AG04449 (cell line): ENCODE measurements around the gene FAM83C.

Experiments
- CTCF ChIA-PET: fragments of 350-600 bp; formaldehyde crosslinking; extraction: SDS; loops from one replicate; lab custom pipeline; 2021; ENCODE audit warnings: antibody characterized with exemption; lab: Yijun Ruan, JAX
- POLR2A ChIA-PET: fragments of 400-600, 350-600 bp; formaldehyde crosslinking; extraction: SDS; loops from one replicate; lab custom pipeline; 2020; ENCODE audit warnings: antibody characterized with exemption, inconsistent platforms; lab: Yijun Ruan, JAX
- DNase-seq: peaks from one replicate; pipeline ENCODE4 v3.0.0-alpha.2; 2010; ENCODE audit warnings: low read depth, low spot score
- H3K4me3 ChIP-seq: 2 replicates; pipeline ENCODE4 v1.5.1; 2011; ENCODE audit warnings: low read depth, mild to moderate bottlenecking, control low read depth, low read length
- TF ChIP-seq, protein P1 (sequence below): IDR thresholded peaks from one replicate; pipeline ENCODE4 v1.5.1; 2011; ENCODE audit warnings: mild to moderate bottlenecking, moderate library complexity, low read length, control low read depth, inconsistent platforms; ENCODE audit not compliant: insufficient read depth; ENCODE audit errors: missing control alignments

FAM83C gene

DNA sequence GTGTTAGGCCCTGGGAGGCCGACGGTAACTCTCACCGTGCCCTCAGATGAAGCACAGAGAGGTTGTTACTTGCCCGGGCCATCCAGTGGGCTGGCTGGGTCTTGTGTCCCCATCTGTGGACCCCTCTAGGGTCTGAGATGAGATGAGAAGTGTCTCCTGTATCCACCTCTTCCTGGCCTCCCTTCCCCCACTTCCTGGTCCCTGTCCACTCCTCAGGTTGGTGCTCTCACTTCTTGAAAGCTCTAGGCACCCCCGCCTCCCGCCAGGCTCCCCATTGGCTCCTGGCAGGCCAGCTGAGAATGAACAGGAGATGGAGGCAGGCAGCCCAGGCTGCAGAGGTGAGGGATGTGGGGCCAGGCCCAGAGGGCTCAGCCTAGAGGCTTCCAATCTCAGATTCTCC is 15.8 kb downstream of the FAM83C start:
- TF ChIP-seq, protein P1, sequence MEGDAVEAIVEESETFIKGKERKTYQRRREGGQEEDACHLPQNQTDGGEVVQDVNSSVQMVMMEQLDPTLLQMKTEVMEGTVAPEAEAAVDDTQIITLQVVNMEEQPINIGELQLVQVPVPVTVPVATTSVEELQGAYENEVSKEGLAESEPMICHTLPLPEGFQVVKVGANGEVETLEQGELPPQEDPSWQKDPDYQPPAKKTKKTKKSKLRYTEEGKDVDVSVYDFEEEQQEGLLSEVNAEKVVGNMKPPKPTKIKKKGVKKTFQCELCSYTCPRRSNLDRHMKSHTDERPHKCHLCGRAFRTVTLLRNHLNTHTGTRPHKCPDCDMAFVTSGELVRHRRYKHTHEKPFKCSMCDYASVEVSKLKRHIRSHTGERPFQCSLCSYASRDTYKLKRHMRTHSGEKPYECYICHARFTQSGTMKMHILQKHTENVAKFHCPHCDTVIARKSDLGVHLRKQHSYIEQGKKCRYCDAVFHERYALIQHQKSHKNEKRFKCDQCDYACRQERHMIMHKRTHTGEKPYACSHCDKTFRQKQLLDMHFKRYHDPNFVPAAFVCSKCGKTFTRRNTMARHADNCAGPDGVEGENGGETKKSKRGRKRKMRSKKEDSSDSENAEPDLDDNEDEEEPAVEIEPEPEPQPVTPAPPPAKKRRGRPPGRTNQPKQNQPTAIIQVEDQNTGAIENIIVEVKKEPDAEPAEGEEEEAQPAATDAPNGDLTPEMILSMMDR: no peak
- no peak for DNase-seq
- CTCF ChIA-PET: interaction anchor here (0.8 to 5.1 kb wide), 11 partner anchors 13 to 191 kb away, joined by 3 to 29 read pairs (median 7); partner anchors contain the start of genes EDEM2 and GDF5
- H3K4me3 ChIP-seq: peak overlapping the region; percentile 83
- POLR2A ChIA-PET: interaction anchor here (1.2 to 1.4 kb wide), 2 partner anchors 129 to 179 kb away, joined by 4 to 5 read pairs; partner anchors contain the start of genes CEP250 and EDEM2

- TF ChIP-seq, protein P1: no peak
- POLR2A ChIA-PET: interaction anchor here (0.6 to 1.4 kb wide), 4 partner anchors 9 to 180 kb away, joined by 3 to 5 read pairs (median 4); partner anchors contain the start of genes CEP250 and EDEM2
- CTCF ChIA-PET: interaction anchor here (0.7 to 5.1 kb wide), 9 partner anchors 11 to 172 kb away, joined by 3 to 29 read pairs (median 7); partner anchors contain the start of genes EDEM2 and GDF5
- no peak for DNase-seq
- no peak overlapping the region for H3K4me3 ChIP-seq
These were observed 16.4 kb downstream of the FAM83C start for GRCh38 chr20:35275741-35276251.

GRCh38 chr20:35274172-35275092 is 17.8 kb downstream of the FAM83C start:
- POLR2A ChIA-PET: interaction anchor here (0.8 kb wide), 1 partner anchor 9 kb away, joined by 3 read pairs; no protein-coding TSS in a partner anchor
- TF ChIP-seq, protein P1: no peak
- CTCF ChIA-PET: interaction anchor here (0.9 to 5.1 kb wide), 6 partner anchors 10 to 178 kb away, joined by 3 to 29 read pairs (median 10); partner anchors contain the start of genes EDEM2 and GDF5

DNA sequence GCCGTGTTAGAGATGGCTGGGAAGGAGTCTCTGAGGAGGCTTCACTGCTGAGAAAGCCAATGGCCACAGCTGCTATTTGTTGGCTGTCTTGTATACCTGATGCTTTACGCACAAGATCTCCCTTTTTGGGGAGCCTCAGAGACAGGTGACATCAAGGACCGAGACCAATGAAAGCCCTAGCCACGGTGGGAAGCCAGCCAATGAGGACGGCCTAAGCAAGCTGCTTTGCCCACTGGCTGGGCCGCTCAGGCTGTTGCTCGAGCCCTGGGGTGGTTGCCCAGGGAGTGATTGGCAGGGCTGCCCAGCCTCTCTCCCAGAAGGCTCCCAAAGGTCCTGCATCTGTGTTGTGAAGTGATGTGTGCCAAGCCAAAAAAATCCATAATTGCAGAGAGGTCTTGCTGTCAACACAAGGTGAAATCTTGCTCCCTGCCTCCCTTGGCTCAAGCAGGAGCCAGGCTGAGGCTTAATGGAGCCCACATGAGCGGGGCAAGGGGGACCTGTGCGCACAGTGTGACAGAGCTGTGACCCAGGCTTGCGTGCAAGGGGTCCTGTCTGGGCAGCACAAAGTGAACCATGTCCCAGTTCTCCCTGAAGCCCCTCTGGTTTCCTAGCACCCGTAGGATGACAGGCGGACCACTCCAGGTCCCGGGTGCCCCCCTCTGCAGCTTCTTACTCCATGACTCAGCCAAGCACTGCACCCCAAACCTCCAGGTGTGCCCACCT is 18.6 kb downstream of the FAM83C start:
- DNase-seq: no peak
- TF ChIP-seq, protein P1: no peak
- H3K4me3 ChIP-seq: no peak overlapping the region
- CTCF ChIA-PET: interaction anchor here (0.7 to 11.3 kb wide), 9 partner anchors 10 to 179 kb away, joined by 3 to 271 read pairs (median 5); partner anchors contain the start of genes EDEM2 and GDF5
- POLR2A ChIA-PET: interaction anchor here (1.0 kb wide), 1 partner anchor 181 kb away, joined by 3 read pairs; the partner anchor contains the start of gene CEP250

More at GRCh38 chr20:35274172-35275092, 17.8 kb downstream of the FAM83C start:
- H3K4me3 ChIP-seq: no peak overlapping the region
- DNase-seq: no peak

DNA sequence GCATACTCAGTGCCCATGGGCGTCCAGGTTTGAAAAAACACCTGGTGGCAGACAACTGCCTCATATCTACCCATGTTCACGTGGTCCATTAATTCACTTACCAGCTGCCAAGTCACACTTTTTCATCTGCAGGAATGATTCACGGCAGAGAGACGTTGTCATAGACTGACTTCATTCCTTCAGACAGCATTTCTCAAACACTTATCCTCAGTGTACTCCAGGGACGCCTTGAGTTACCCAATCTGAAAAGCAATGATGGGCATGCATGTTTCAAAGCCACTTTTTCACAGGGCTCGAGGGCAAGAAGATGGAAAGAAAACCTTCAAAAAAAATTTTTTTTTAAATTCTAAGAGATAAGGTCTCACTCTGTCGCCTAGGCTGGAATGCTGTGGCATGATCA is 20.3 kb downstream of the FAM83C start:
- TF ChIP-seq, protein P1: no peak
- DNase-seq: no peak
- ChIA-PET POLR2A (interaction anchor here (1.1 kb wide), 1 partner anchor 180 kb away, joined by 3 read pairs; no protein-coding TSS in a partner anchor), CTCF (interaction anchor here (0.9 to 11.3 kb wide), 6 partner anchors 12 to 177 kb away, joined by 4 to 271 read pairs (median 30); partner anchors contain the start of genes EDEM2, EIF6 and GDF5)
- no peak overlapping the region for H3K4me3 ChIP-seq
